EL (cell line): ENCODE measurements around the gene MPHOSPH10.
"Not testable (repeated sequence)": the region's sequence is repeated elsewhere in the genome, so short reads cannot be mapped to it uniquely, and the experiment has no call there.

Experiments used
- DNase-seq: peaks from one replicate; pipeline ENCODE4 v3.0.0-alpha.2; 2016

Gene MPHOSPH10

DNA sequence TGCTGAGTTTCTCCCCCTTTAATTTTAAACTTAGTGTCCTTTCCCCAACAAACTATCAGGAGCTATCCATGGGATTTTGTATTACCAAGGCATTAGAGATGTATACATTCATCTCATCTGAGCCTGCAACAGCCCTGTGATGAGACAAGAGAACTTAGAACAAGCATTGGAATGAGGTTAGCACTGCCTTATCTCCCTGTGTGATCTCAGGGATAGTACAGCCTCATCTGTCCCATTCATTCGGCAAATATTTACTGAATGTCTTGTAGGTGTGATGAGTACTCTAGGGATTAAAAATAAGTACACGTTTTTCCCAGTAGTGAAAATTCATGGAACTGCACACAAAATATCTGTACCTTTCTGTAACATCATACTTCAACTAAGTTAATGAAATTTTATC lies 50.9 kb downstream of the MPHOSPH10 start:
- DNase-seq, result peak; percentile 23

DNA sequence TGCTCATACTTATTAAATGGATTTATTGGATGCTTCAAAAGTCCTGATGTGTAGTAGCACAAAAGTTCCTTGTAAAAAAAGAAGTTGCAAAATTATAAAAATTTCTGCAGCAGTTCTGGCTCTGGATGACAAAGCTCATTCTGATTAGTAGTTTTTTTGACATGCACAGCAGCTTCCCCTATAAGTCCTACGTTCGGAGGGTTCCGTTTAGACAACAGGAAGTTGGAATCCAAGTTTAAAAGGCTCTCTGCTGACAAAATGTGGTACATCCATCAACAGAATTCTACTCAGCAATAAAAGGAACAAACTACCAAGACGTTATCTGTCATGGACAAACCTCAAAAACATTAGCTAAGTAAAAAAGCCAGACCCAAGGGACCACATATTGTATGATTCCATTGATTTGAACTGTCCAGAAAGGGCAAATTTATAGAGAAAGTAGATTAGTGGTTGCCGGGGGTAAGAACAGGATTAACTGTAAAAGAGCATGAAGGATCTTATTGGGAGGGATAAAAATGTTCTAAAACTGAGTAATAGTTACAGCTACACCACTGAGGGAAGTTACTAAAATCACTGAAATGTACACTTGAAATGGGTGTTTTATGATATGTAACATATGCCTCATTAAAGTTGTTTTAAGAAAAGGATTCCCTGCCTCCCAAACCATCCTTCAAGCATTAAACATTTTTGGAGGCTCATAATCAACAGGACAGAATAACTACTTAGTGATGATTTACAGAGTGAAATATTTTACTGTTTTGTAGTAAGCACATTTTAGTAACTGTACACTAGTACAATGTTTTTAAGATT lies 53.1 kb downstream of the MPHOSPH10 start:
- DNase-seq, result not testable (repeated sequence)

DNA sequence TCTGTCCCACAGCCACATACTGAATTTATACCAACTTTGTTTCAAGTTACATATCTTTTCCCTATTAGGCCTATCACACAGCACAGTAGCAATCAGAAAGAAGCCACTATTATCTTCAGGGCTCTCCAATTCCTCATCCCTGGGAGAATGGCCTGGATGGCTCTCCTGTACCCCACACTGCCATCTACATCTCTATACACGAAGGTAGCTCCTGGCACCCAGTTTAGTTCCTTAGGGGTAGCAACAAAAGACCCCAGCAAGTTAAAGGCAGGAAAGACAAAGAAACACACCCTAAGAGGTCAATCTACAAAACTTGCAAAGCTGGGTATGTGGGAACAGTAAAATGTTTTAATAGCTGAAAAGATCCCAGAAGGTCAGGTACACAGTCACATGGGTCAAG lies 56.5 kb downstream of the MPHOSPH10 start:
- DNase-seq, result no peak

DNA sequence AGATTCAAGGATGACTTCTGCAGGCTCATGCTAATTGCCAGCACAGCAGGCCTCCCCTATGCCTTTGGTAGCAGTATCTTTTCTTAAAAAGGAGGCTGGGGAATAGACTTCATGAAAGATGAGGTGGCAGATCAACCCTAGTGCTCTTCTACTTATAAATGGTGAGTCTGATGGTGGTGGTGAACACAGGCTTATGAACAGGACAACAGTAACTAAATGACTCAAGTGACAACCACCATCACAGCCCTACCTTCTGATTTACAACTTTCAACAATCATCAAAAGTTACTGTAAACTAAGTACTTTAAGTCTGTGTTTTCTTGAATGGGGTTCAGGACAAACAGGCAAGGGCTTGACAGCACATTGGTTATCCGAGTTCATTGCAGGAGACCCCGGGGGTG lies 57.2 kb downstream of the MPHOSPH10 start:
- no peak for DNase-seq

DNA sequence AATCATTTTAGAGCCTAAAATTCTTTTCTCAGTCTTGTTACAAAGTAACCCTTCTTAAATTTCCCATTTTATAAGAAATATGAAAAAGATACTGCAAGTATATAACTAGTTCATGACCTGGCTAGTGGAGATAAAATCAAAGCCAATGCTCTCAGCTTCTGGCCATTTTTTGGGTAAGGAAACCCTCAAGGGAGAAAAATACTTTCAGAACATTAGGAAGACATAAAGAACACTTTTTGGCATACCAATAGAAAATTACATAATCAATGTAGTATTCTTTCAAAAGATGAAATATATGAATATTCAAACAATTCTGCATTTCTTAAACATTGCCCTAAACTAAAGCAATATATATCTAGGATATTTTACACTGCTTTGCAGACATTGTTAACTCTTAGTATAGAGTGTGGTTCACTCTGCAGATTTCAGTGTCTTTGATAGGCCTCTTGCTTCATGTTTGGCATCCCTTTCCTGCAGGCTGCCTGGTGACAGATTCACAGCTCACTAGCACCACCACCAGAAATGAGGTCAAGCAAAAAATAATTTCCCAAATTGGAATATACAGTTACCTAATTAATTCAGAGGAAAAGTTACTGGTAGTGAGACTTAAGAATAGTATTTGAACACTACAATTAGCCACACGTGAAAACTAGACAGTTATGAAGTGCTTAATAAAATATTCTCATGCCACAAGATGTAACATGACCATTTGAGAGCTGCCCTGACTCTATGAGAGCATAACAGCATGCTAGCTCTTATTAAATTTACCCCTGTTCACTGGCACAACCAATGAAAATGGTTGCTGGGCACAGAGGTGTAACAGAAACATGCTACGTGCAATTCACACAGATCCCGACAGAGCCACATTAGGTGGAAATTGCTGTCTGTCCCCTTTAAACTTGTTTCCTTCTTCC lies 60.5 kb downstream of the MPHOSPH10 start:
- DNase-seq, result peak; percentile 7

DNA sequence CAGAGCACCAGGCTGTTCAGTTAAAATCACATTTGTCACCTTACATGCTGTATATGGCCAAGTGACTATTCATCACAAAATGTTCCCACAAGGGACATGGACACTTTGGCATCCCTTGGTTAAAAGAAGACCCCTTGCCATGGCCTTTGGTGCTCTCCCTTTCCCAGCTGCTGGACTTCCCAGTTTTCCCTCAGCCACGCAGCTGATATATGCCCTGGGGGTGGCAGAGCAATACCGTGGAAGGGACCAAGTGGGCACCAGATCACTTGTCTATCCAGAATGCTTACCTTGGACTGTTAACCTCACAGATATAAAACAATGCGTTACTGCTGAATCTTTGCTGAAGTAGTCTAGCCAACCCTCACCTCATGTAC lies 61.1 kb downstream of the MPHOSPH10 start:
- DNase-seq, result no peak
